Ureter (tissue), 1 donor: ENCODE results near the gene SLC17A4. TPM values are rescaled to one million over a fixed set of nuclear protein-coding genes. Genes with fewer than 3 reads are reported as not detected.

ENCODE experiments used
- DNase-seq: peaks from one replicate; pipeline ENCODE4 v3.0.0-alpha.2; 2020; ENCODE audit warnings: low spot score
- total RNA-seq: library from RNA; stranded (reverse); gene quantifications from one replicate; pipeline ENCODE4 v1.2.4, GENCODE V29; 2023
- donor health status: DM: yes; HTN: yes; CAD: no.

SLC17A4 gene
- total RNA-seq, 1 donor from 2014 or later: not detected

DNA sequence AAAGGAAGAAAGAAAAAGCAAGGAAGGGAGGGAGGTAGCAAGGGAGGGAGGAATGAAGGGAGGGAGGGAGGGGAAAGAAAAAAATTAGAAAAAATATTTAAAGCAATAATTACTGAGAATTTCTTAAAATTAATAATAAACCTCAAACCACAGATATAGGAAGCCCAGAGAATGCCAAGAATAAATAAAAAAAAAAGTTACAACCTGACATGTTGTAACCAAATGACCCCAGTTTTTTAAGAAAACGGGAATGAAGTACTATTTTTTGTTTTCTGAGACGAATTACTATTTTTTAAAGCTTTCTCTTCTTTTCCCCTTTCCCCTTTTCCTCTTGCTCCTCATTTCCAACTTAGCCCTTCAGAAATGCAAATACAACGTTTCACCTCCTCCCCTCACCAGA is 60.7 kb downstream of the SLC17A4 start:
- no peak for DNase-seq

DNA sequence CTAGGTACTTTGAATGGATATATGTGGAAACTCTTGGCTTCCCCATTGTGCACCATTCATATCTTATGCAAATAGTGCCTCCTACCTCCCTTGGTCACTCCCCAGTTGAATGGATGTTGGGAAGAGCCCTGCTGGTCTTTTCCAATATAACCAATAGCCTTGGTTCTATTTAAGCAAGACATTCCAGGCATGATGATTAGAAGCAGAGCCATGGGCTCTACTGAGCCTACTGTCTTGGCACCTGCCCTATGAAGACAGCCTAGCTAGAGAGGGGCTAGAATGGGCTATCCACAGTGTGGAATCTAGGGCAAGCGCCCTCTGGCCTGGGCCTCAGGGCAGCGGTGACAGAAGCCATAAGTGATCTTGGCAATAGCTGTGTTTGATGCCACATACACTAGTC is 61.7 kb downstream of the SLC17A4 start:
- DNase-seq: no peak

DNA sequence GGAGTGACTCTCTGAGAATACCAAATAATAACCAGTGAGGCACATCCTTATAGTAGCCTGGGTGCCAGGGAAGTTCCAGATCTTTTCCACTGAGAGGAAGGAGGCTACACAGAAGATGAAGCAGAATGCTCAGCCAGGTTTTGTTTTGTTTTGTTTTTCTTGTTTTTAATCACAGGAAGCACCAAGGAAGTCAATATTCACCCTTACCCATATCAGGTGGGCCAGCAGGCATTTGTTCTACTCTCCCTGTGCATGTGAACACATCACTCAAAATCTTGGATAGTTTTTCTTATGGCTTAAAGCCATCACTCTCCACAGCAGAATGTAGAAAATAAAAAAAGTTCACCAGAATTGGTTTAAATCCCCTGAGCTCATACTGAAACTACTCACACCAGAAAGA is 66.8 kb downstream of the SLC17A4 start:
- no peak for DNase-seq

DNA sequence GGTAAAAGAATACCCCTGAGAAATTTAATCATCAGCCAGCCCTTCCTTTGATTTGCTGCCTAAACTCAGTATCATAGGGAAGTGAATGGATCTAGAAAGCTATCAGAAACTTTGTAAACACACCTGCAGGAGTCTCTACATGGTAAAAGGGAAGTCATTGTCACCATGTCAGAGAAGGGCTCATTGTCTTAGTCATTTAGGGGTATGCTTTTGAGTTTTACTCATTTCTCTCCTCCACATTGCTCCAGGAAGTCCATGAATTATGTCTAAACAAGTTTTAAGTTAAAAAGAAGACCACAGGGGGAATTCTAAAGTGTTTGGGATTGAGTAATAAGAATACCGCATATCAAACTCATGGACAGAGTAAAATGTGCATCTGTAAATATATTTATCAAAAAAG is 74.8 kb downstream of the SLC17A4 start:
- no peak for DNase-seq

DNA sequence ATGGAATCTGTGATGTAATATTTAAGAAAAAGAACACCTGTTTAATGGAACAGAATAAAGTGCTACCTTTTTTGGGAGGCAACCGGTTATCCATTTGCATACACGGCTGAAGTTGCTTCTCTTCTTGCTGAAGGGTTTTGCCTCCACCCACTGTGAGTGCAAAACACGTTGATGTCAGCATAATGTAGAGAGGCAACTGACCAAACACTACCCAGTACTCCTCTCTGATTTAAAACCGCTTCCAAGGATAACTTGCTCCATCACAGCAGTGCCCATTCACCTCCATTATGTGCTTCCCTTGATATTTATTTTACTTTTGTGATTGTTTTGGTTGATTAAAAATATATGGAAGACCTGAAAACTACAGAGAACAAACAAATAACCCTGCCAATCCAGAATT is 75.9 kb downstream of the SLC17A4 start:
- DNase-seq: no peak

Other genes with a start within 250 kb of the SLC17A4 start
- gene SCGN, start 102.5 kb upstream of the SLC17A4 start, total RNA-seq: not detected
- gene SLC17A1, start 77.3 kb downstream of the SLC17A4 start, total RNA-seq: not detected
- not detected for gene SLC17A3, start 119.5 kb downstream of the SLC17A4 start, total RNA-seq
- gene SLC17A2, start 175.9 kb downstream of the SLC17A4 start, total RNA-seq: not detected
- 20.2 TPM for gene TRIM38, start 208.1 kb downstream of the SLC17A4 start, total RNA-seq